K562 (cell line): ENCODE measurements around the gene PDCD6IP. TPM values are rescaled to one million over a fixed set of nuclear protein-coding genes. Genes with fewer than 3 reads are reported as not detected.
A peak's percentile ranks its signal among the peaks of the same experiment; 100 is the strongest.

Experiments
- CTCF ChIP-seq, 3 experiments: IDR thresholded peaks in 2 of 3; conservative IDR thresholded peaks in 1 of 3; 2 replicates each; pipeline ENCODE4 v1.5.1; 2011 to 2012; ENCODE audit warnings: low read length in 3 of 3, mild to moderate bottlenecking in 3 of 3, control low read depth in 2 of 3, improper control_type of control experiment in 1 of 3, inconsistent platforms in 1 of 3, low read depth in 1 of 3, mixed read lengths in 1 of 3, moderate library complexity in 1 of 3; ENCODE audit not compliant: insufficient read depth in 2 of 3
- HBP1 ChIP-seq: fragments of 450-650 bp; formaldehyde crosslinking; IDR thresholded peaks from 2 replicates; pipeline ENCODE4 v1.4.0; 2022; ENCODE audit warnings: missing genetic modification characterization
- REST ChIP-seq, 2 experiments: fragments of 450-650 bp; formaldehyde crosslinking in 1 of 2; IDR thresholded peaks; 2 replicates each; pipeline versions ENCODE4 v1.4.0 to v1.6.1; 2014 to 2020; ENCODE audit warnings: mild to moderate bottlenecking in 2 of 2, borderline replicate concordance in 1 of 2, low read depth in 1 of 2
- SNAPC5 ChIP-seq: fragments of 250-450 bp; sonication (Bioruptor Pico); IDR thresholded peaks from 2 replicates; pipeline ENCODE4 v1.8.0; 2021; ENCODE audit warnings: moderate library complexity, mild to moderate bottlenecking, inconsistent platforms
- ZC3H8 ChIP-seq: fragments of 450-650 bp; IDR thresholded peaks from 2 replicates; pipeline ENCODE4 v1.6.1; 2017
- ZNF384 ChIP-seq: IDR thresholded peaks from 2 replicates; pipeline ENCODE4 v1.6.1; 2012; ENCODE audit warnings: low read depth, low read length, improper control_type of control experiment
- polyA plus RNA-seq, 8 experiments: library from polyadenylated mRNA; depleted of rRNA in 4 of 8; stranded (reverse) in 5 of 8; unstranded in 3 of 8; fragments of >200 nt; fragmentation: Nextera tagmentation in 2 of 8; fragmentation: Illumina TruSeq in 1 of 8; extraction: Ambion mirVana in 2 of 8; extraction: Trizol in 1 of 8; gene quantifications; 2 replicates each; pipeline versions ENCODE4 v1.2.1 to v1.2.3, GENCODE V29; 2011 to 2014; ENCODE audit warnings: inconsistent platforms in 1 of 8, missing spikeins in 1 of 8
- total RNA-seq, 7 experiments: library from RNA; depleted of rRNA in 6 of 7; stranded (reverse); fragments of >200 nt in 6 of 7; fragmentation: Illumina TruSeq in 2 of 7; extraction: Trizol in 2 of 7; gene quantifications; 2 replicates each; pipeline versions ENCODE4 v1.2.1 to v1.2.3, GENCODE V29; 2011 to 2021; ENCODE audit warnings: low replicate concordance in 1 of 7

Gene PDCD6IP
- total and polyA plus RNA-seq, 9 of the 15 experiments (the other 6 are each of a cell fraction or from before 2014, with no cell fraction given) = 40.2 to 302 (median 122) TPM

GRCh38 chr3:33883951-33884561 lies 85.6 kb downstream of the PDCD6IP start (continued):
- TF ChIP-seq CTCF (IDR thresholded peaks at IDR 0.05 in 2 of 3, conservative IDR thresholded peaks at IDR 0.05 in 1 of 3; ENCODE audit: insufficient read depth in 2 of 3, low read depth in 1 of 3, low read length in 3 of 3) (peak; percentile 98 to 99 (median 98)), REST (IDR thresholded peaks at IDR 0.05; ENCODE audit: borderline replicate concordance) (peak; percentile 95), REST (CRISPR knock-in tag; IDR thresholded peaks at IDR 0.05; ENCODE audit: low read depth) (no peak), ZC3H8 (no peak), HBP1 (CRISPR knock-in tag) (no peak), SNAPC5 (CRISPR knock-in tag) (no peak), ZNF384 (0 out of 2 replicates have a peak, but pooled peaks have one; percentile 28)
